HCT116 (cell line): ENCODE results near the gene ACADVL.

Source experiments
- EZH2 ChIP-seq: fragments of 200-600 bp; sonication (generic); IDR thresholded peaks from 2 replicates; pipeline ENCODE4 v1.6.1; 2017; ENCODE audit warnings: antibody characterized with exemption, mixed run types
- EZH2phosphoT487 ChIP-seq: fragments of 200-600 bp; IDR thresholded peaks from 2 replicates; pipeline ENCODE4 v1.6.1; 2018; ENCODE audit warnings: antibody characterized with exemption, borderline replicate concordance
- FOSL1 ChIP-seq: IDR thresholded peaks from 2 replicates; pipeline ENCODE4 v1.6.1; 2012; ENCODE audit warnings: low read depth
- JUND ChIP-seq: IDR thresholded peaks from 2 replicates; pipeline ENCODE4 v1.6.1; 2012
- POLR2AphosphoS5 ChIP-seq: IDR thresholded peaks from 2 replicates; pipeline ENCODE4 v1.6.1; 2011; ENCODE audit warnings: mild to moderate bottlenecking, low read depth, low read length, moderate library complexity
- SRF ChIP-seq: IDR thresholded peaks from 2 replicates; pipeline ENCODE4 v1.6.1; 2012; ENCODE audit warnings: low read depth
- ZFX ChIP-seq: fragments of 450-650 bp; IDR thresholded peaks from 2 replicates; pipeline ENCODE4 v1.6.1; 2017
- ZNF274 ChIP-seq: fragments of 200-500 bp; sonication (Bioruptor generic); IDR thresholded peaks from 2 replicates; pipeline ENCODE4 v1.6.1; 2014; ENCODE audit warnings: mild to moderate bottlenecking, low read depth, low read length, inconsistent platforms
- TF ChIP-seq, protein P1 (sequence below), 3 experiments: fragments of 200-600 bp in 1 of 3; sonication (generic) in 1 of 3; IDR thresholded peaks in 2 of 3; conservative IDR thresholded peaks in 1 of 3; 2 replicates each; pipeline ENCODE4 v1.5.1; 2012 to 2017; ENCODE audit warnings: low read depth in 2 of 3, low read length in 2 of 3, antibody characterized with exemption in 1 of 3, borderline replicate concordance in 1 of 3, control low read depth in 1 of 3, mild to moderate bottlenecking in 1 of 3, mixed read lengths in 1 of 3, mixed run types in 1 of 3, moderate library complexity in 1 of 3; ENCODE audit not compliant: insufficient read depth in 1 of 3
- TF ChIP-seq, protein P2 (sequence below): IDR thresholded peaks from 2 replicates; pipeline ENCODE4 v1.6.1; 2012; ENCODE audit warnings: low read depth

DNA sequence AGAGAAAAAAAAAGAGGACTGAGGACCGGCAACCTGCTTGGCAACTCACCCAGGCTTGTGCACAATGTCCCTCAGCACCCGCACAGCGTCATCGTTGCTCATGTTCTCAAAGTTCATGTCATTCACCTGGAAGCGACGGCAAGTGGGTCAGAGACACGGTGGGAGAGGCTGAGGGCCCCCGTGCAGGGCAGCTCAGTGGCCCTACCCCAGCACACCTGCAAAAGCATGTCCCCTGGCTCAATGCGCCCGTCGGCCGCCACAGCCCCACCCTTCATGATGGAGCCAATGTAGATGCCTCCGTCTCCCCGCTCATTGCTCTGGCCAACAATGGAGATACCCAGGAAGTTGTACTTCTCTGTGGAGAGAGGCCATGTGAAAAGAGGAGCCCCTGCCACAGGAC, 9.2 kb downstream of the ACADVL start:
- TF ChIP-seq, protein P1, sequence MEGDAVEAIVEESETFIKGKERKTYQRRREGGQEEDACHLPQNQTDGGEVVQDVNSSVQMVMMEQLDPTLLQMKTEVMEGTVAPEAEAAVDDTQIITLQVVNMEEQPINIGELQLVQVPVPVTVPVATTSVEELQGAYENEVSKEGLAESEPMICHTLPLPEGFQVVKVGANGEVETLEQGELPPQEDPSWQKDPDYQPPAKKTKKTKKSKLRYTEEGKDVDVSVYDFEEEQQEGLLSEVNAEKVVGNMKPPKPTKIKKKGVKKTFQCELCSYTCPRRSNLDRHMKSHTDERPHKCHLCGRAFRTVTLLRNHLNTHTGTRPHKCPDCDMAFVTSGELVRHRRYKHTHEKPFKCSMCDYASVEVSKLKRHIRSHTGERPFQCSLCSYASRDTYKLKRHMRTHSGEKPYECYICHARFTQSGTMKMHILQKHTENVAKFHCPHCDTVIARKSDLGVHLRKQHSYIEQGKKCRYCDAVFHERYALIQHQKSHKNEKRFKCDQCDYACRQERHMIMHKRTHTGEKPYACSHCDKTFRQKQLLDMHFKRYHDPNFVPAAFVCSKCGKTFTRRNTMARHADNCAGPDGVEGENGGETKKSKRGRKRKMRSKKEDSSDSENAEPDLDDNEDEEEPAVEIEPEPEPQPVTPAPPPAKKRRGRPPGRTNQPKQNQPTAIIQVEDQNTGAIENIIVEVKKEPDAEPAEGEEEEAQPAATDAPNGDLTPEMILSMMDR (IDR thresholded peaks at IDR 0.05 in 2 of 3, conservative IDR thresholded peaks at IDR 0.05 in 1 of 3; ENCODE audit: borderline replicate concordance in 1 of 3, insufficient read depth in 1 of 3, low read depth in 2 of 3, low read length in 2 of 3) = no peak
- TF ChIP-seq FOSL1 = no peak
- TF ChIP-seq SRF = no peak
- no peak for TF ChIP-seq POLR2AphosphoS5
- TF ChIP-seq ZFX = no peak
- TF ChIP-seq, protein P2, sequence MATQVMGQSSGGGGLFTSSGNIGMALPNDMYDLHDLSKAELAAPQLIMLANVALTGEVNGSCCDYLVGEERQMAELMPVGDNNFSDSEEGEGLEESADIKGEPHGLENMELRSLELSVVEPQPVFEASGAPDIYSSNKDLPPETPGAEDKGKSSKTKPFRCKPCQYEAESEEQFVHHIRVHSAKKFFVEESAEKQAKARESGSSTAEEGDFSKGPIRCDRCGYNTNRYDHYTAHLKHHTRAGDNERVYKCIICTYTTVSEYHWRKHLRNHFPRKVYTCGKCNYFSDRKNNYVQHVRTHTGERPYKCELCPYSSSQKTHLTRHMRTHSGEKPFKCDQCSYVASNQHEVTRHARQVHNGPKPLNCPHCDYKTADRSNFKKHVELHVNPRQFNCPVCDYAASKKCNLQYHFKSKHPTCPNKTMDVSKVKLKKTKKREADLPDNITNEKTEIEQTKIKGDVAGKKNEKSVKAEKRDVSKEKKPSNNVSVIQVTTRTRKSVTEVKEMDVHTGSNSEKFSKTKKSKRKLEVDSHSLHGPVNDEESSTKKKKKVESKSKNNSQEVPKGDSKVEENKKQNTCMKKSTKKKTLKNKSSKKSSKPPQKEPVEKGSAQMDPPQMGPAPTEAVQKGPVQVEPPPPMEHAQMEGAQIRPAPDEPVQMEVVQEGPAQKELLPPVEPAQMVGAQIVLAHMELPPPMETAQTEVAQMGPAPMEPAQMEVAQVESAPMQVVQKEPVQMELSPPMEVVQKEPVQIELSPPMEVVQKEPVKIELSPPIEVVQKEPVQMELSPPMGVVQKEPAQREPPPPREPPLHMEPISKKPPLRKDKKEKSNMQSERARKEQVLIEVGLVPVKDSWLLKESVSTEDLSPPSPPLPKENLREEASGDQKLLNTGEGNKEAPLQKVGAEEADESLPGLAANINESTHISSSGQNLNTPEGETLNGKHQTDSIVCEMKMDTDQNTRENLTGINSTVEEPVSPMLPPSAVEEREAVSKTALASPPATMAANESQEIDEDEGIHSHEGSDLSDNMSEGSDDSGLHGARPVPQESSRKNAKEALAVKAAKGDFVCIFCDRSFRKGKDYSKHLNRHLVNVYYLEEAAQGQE = no peak
- TF ChIP-seq ZNF274 = no peak
- no peak for TF ChIP-seq EZH2
- TF ChIP-seq EZH2phosphoT487 = no peak
- no peak for TF ChIP-seq JUND
